Suprapubic skin (tissue), 3 donors: ENCODE data around the gene CLDN4.

Experiments used
- CTCF ChIP-seq, 2 donors: fragments of 200-600 bp in 1 of 2; fragments of 450-650 bp in 1 of 2; sonication (generic) in 1 of 2; IDR thresholded peaks; one replicate each; pipeline ENCODE4 v1.5.1; 2016 to 2019; ENCODE audit warnings: antibody characterized with exemption in 2 of 2, mild to moderate bottlenecking in 1 of 2, moderate library complexity in 1 of 2
- POLR2A ChIP-seq, 2 donors: fragments of 450-650 bp; IDR thresholded peaks; one replicate each; pipeline ENCODE4 v1.6.1; 2017; ENCODE audit warnings: antibody characterized with exemption in 2 of 2, mild to moderate bottlenecking in 2 of 2, moderate library complexity in 2 of 2

- TF ChIP-seq CTCF (IDR thresholded peaks at IDR 0.05) (no peak), POLR2A (IDR thresholded peaks at IDR 0.05) (no peak)
Observed at GRCh38 chr7:73809467-73809951, 21.3 kb upstream of the CLDN4 start.
